Suprapubic skin (tissue), 4 donors: ENCODE measurements around the gene AHNAK2. TPM values are rescaled to one million over a fixed set of nuclear protein-coding genes. Genes with fewer than 3 reads are reported as not detected.

Experiments used
- DNase-seq, 2 donors: peaks; one replicate each; pipeline ENCODE4 v3.0.0-alpha.2; 2019; ENCODE audit warnings: low spot score in 2 of 2
- H3K27ac ChIP-seq: fragments of 200-600 bp; sonication (generic); one replicate; pipeline ENCODE4 v1.5.1; 2019
- H3K27me3 ChIP-seq: fragments of 200-600 bp; sonication (generic); one replicate; pipeline ENCODE4 v1.5.1; 2019
- H3K36me3 ChIP-seq: fragments of 200-600 bp; sonication (generic); one replicate; pipeline ENCODE4 v1.5.1; 2019
- H3K4me1 ChIP-seq: fragments of 200-600 bp; sonication (generic); one replicate; pipeline ENCODE4 v1.5.1; 2019
- H3K4me3 ChIP-seq: fragments of 200-600 bp; sonication (generic); one replicate; pipeline ENCODE4 v1.5.1; 2019; ENCODE audit warnings: mild to moderate bottlenecking
- H3K9me3 ChIP-seq: fragments of 200-600 bp; sonication (generic); one replicate; pipeline ENCODE4 v1.5.1; 2019
- CTCF ChIP-seq, 2 donors: fragments of 200-600 bp in 1 of 2; fragments of 450-650 bp in 1 of 2; sonication (generic) in 1 of 2; IDR thresholded peaks; one replicate each; pipeline ENCODE4 v1.5.1; 2016 to 2019; ENCODE audit warnings: antibody characterized with exemption in 2 of 2, mild to moderate bottlenecking in 1 of 2, moderate library complexity in 1 of 2
- EP300 ChIP-seq: sonication (generic); formaldehyde crosslinking; IDR thresholded peaks from one replicate; pipeline ENCODE4 v1.6.1; 2017; ENCODE audit warnings: antibody characterized with exemption
- POLR2A ChIP-seq, 2 donors: fragments of 450-650 bp; IDR thresholded peaks; one replicate each; pipeline ENCODE4 v1.6.1; 2017; ENCODE audit warnings: antibody characterized with exemption in 2 of 2, mild to moderate bottlenecking in 2 of 2, moderate library complexity in 2 of 2
- POLR2AphosphoS5 ChIP-seq, 3 donors: sonication (generic); formaldehyde crosslinking; IDR thresholded peaks; one replicate each; pipeline ENCODE4 v1.6.1; 2017; ENCODE audit warnings: antibody characterized with exemption in 3 of 3
- WGBS: methylation state at CpG from one replicate; pipeline ENCODE4 v1.1.5; 2018; 5-methylcytosine and 5-hydroxymethylcytosine counted together
- total RNA-seq, 4 donors: library from RNA; depleted of rRNA; stranded (reverse); fragments of >200 nt; gene quantifications; one replicate each; pipeline ENCODE4 v1.1.0, GENCODE V29; 2016

Gene AHNAK2
- total RNA-seq, 4 donors from 2014 or later = 829 to 975 (median 858) TPM

DNA sequence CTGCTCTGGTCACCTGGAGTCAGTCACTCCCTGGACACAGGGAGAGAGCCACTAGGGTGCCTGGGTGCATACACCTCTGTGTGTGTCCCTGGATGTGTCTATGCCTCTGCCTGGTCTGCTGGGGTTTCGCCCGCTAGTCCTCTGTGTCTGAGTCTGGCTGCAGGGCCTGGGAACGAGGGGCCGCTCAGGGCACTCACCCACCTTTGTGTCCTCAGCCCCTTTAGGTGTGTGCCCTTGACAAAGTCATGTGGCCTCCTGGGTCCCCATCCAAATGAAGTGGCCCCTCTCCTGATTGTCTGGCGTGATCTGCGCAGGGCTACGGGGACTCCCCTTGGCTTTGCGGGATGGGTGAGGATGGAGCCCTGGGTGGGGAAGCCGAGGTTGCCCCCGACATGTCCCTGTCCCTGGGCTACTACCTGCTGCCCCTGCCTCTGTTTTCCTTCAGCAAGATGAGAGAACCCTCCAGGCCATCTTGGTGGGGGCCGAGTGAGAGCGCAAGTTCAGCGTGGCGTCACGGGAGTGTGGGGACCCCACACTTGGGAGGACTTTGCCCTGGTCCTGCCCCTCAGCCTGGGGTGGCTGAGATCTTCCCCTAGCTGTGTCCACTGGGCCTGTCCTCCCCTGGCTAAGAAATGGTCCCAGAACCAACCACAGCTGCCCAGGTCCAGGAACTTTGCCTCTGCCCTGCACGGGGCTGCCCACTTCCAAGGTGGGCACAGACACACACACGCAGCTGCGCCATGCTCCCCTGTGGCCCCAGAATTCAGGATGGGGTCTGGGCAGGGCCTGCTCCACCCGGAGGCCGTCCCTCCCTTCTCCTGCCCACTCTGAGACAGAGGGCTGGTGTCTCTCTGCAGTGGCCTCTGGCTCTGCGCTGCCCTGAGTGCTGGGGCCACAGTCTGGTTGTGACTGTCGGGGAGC, 2.7 kb upstream of the AHNAK2 start:
- H3K27me3 ChIP-seq = no peaks in the 10 kb centered on the region
- no peak overlapping the region for H3K4me3 ChIP-seq
- H3K27ac ChIP-seq = no peak overlapping the region
- H3K4me1 ChIP-seq = peaks cover 30% of the 10 kb centered on the region
- H3K9me3 ChIP-seq = no peaks in the 10 kb centered on the region
- H3K36me3 ChIP-seq = no peaks in the 10 kb centered on the region
- TF ChIP-seq CTCF (IDR thresholded peaks at IDR 0.05) (no peak), EP300 (no peak), POLR2AphosphoS5 (IDR thresholded peaks at IDR 0.05) (no peak), POLR2A (IDR thresholded peaks at IDR 0.05) (no peak)
- DNase-seq = peak; percentile 60 to 72
- 94% methylated on average over 6 of the region's 22 CpGs for WGBS

DNA sequence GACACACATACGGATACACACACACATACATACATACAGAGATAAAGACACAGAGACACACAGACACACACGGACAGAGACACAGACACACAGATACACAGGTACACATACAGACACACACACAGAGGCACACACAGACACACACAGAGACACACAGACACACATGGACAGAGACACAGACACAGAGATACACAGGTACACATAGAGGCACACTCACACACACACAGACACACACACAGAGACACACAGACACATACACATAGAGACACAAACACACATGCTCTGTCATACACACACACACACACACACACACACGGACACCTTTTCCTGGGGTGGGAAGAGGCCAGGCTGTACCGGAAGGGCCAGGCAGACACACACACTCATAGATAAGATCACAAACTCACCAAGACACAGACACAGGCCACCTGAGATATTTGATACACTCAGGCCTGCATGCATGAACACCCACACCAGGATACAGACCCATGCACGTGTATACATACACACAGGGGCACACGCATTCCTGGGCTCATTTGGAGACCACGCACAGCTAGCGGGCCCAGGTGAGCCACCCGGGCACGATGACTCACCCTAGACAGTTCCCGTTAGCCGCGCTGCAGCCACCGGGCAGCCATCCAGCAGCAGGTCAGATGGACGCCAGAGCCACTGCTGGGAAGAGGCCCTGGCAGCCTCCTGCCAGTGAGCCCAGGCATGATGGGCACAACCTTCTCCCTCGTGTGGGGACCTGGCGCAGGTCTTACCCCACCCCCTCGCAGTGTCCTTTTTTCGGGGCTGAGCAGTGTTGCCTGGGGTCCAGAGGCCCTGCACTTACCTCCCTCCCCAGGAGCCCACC, 1.8 kb upstream of the AHNAK2 start:
- Histone ChIP-seq H3K27ac (no peak overlapping the region), H3K4me3 (no peak overlapping the region), H3K9me3 (no peaks in the 10 kb centered on the region), H3K36me3 (no peaks in the 10 kb centered on the region), H3K27me3 (no peaks in the 10 kb centered on the region), H3K4me1 (peaks cover 37% of the 10 kb centered on the region)
- 77% methylated on average over 6 of the region's 19 CpGs for WGBS
- DNase-seq = peak; percentile 70 to 78
- TF ChIP-seq POLR2A (IDR thresholded peaks at IDR 0.05) (no peak), CTCF (IDR thresholded peaks at IDR 0.05) (no peak), EP300 (no peak)

GRCh38 chr14:104978746-104979691, 845 bp upstream of the AHNAK2 start:
- Histone ChIP-seq H3K36me3 (no peaks in the 10 kb centered on the region), H3K4me1 (peaks cover 47% of the 10 kb centered on the region), H3K27ac (no peak overlapping the region), H3K4me3 (peak overlapping the region; percentile 68), H3K9me3 (no peaks in the 10 kb centered on the region), H3K27me3 (no peaks in the 10 kb centered on the region)
- DNase-seq = peak; percentile 70 to 78
- TF ChIP-seq EP300 = no peak
- no peak for TF ChIP-seq CTCF (IDR thresholded peaks at IDR 0.05)
- TF ChIP-seq POLR2AphosphoS5 (IDR thresholded peaks at IDR 0.05) = no peak
- TF ChIP-seq POLR2A (IDR thresholded peaks at IDR 0.05) = no peak
- 60% methylated on average over 24 of the region's 32 CpGs for WGBS

DNA sequence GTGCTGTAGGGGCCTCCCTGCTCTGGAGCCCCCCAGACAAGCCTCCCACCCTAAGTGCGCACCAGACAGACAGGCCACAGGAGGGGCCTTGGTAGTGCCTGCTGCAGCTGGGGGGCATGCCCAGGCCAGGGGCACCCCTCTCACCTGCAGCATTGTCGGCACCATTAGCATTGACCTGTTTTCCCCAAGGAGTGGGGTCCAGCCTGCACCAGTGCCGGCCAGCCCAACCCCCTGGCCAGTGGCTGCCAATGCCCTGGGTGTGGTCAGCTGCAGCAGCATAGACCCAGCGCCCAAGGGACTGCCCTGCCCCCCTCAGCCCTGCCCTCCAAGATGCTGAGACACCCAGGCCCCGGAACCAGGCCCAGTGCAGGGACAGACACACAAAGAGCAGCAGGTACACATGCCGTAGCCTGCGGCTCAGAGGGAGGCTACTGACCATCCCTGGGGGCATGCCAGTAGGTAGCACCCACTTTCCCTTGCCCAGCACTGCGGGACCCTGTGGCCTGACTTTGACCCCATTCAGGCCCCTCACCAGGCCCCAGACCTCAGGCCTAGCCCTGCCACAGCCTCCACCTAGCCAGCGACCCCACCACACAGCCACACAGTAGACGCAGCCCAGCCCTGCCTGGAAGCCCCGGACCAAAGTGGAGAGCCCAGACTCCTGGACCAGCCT, 1.0 kb downstream of the AHNAK2 start:
- Histone ChIP-seq H3K4me3 (peak overlapping the region; percentile 68), H3K9me3 (no peaks in the 10 kb centered on the region), H3K27me3 (no peaks in the 10 kb centered on the region), H3K27ac (peak overlapping the region; percentile 49), H3K4me1 (peaks cover 66% of the 10 kb centered on the region), H3K36me3 (no peaks in the 10 kb centered on the region)
- WGBS = 40% methylated on average over 1 of the region's 11 CpGs
- no peak for TF ChIP-seq EP300
- peak; percentile 74 to 79 for DNase-seq
